Measurements from ENCODE around the gene EIF2AK2.
"Not testable (repeated sequence)": the region's sequence is repeated elsewhere in the genome, so short reads cannot be mapped to it uniquely, and the experiment has no call there.

EIF2AK2 gene

GRCh38 chr2:37156857-37157714, at the start of gene EIF2AK2:
EIF2AK2 (minus strand) TSS chr2:37156980; CDS start chr2:37147806, 9,174 bp downstream.
- peak; percentile 88 for DNase-seq

GRCh38 chr2:37205689-37206341, 49.0 kb upstream of the EIF2AK2 start:
- no peak for DNase-seq

GRCh38 chr2:37205071-37205661, 48.4 kb upstream of the EIF2AK2 start:
- DNase-seq: not testable (repeated sequence)

DNA sequence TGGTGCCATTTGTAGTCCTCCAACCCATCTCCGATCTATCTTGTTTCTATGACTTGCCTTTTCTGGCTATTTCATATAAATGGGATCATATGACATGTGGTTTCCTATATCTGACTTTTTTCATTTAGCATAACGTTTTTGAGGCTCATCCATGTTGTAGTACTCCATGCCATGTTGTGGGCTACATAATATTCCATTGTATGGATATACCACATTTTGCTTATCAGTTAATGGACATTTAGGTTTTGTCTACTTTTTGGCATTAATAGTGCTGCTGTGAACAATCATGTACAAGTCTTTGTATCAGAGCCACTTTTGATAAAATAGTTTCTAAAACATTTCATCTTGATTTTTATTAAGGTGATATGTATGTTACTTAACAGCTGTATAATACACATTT, 46.9 kb upstream of the EIF2AK2 start:
- DNase-seq: no peak

DNA sequence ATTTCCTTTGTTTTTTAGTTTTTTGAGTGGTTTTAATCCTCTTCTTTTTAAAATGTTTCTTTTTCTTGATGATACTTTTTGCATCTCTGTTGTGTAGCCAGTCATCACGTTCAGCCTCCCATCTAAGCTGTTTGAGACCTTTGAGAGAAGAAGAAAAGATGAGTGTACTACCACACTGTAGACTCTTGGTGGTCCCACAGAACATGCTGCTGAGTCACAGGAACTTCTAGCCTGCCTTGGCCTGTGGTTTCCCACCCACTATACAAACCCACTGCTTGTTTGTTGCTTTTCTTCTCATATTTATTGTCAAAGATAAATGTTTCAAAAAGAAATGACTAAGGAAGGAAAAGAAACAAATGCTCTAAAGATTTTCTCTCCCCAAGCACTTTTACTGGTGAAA, 45.0 kb upstream of the EIF2AK2 start:
- no peak for DNase-seq

- DNase-seq: no peak
Measured at GRCh38 chr2:37201208-37201607, 44.4 kb upstream of the EIF2AK2 start.

GRCh38 chr2:37198681-37199065, 41.9 kb upstream of the EIF2AK2 start:
- no peak for DNase-seq

DNA sequence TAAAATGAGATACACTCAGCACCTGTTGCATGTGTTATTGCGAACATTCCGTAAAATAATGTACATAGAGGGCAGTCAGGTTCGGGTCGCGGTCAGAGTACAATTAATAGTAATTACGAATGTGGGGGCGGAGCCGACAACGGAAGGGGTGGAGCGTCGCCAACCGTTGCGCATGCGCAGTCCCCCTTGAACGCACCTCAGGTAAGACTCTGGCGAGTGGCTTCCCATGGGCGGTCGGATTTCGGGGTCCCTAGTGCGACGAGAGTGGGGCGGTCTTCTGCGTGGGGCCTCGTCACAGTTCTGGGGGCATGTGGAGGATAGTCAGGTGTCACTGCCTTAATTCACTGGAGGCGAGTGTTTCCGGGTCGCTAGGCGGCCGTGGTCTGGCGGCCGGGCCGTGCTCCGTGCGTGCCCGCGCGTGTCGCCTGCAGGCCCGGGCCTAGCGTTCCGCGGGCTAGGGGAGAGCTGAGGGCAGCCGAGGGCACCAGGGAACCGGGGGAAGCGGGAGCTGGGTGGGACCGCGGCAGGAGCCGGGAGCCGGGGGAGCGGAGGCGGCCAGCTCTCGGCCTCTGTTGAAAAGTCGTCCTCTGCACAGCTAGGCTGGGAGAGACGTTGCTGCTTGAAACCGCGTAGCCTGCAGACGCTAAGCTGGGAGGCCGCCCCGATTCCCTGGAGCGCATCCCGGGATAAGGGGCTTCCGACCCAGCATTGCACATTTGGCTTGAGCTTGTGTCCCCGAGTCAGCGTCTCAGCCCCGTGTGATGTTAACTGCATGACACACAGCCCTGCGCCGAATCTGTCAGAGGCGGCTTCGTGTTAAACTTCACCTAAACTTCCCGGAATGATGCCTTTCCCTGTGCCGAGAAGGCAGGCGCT, 39.8 kb upstream of the EIF2AK2 start, which contains the start of gene CEBPZOS:
TSS of gene CEBPZOS (plus strand) at position 177 of the 876 bp plus-strand sequence. CDS start 3,209 bp downstream, outside the sequence.
- DNase-seq: peak; percentile 62

DNA sequence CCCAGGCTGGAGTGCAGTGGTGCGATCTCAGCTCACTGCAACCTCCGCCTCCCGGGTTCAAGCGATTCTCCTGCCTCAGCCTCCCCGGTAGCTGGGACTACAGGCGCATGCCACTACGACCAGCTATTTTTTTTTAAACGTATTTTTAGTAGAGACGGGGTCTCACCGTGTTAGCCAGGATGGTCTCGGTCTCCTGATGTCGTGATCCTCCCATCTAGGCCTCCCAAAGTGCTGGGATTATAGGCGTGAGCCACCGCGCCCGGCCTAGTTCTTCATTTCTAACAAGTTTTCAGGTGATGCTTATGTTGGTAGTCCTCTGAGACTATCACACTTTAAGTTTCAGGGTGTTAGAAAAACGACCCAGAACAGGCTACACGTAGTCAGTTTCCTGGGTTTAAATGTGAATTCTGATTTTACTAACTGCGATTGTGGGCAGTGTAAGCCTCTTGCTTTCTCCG, 39.1 kb upstream of the EIF2AK2 start:
- not testable (repeated sequence) for DNase-seq

GRCh38 chr2:37192551-37192950, 35.8 kb upstream of the EIF2AK2 start:
- DNase-seq: no peak

- DNase-seq: no peak
Measured at GRCh38 chr2:37191747-37192146, 35.0 kb upstream of the EIF2AK2 start.

DNA sequence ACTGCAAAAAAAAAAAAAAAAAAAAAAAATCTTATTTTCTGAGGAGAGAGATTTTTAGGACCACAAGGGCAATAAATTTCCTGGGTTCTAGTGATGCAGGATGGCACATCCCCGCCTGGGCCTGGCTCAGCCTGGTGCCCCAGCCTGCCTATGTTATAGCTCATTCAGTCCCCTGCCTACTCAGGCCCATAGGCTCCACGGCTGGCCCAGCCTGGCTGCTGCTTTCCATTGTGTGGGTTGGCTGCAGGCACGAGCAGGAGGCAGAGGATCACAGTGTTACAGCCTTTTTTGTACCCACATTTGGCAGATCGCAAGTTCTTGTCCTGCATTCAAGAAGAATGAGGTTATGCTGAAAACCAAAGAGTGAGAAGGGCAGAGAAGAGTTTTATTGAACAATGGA, 34.5 kb upstream of the EIF2AK2 start:
- DNase-seq: no peak

DNA sequence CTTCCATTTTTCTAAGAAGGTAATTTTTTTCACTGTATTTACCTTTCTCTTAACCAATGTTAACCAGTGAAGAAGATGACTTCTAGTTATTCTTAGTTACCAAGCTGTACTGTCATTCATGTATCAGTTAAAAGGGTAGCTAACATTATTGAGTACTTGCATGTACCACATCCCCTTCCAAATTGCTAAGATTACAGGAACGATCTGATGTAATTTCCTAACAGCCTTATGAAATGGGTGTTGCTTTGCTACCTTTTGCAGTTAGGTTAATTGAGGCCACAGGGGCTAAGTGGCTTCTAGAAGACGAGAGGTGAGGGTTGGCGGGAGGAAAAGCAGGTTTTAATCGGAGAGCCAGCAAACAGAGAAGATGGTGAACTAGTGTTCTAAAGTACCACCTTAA, 33.5 kb upstream of the EIF2AK2 start:
- no peak for DNase-seq

- peak; percentile 85 for DNase-seq
Measured at GRCh38 chr2:37189452-37190153, 32.8 kb upstream of the EIF2AK2 start.

DNA sequence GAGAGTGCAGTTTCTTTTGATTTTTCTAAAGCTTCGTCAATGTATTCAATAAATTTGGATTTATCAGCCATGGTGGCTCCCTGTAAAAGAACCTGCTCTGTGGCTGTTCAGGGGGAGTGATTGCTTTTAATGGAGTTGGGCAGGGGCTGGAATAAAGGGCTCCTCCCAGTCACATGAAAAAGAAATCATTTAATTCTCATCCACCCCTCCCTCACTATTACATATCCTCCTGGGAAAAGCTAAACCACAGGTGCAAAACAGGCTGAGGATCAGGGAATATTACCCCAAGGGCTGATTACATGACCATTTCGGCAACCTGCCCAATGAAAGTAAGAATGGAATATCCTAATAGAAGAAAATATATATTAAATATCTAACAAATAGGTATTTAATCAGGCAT, 31.8 kb upstream of the EIF2AK2 start, which contains the start of gene SULT6B1:
TSS of gene SULT6B1 (minus strand) at position 101 of the 400 bp plus-strand sequence. CDS start at position 71, 30 bp downstream.
- DNase-seq: no peak

- peak; percentile 30 for DNase-seq
Measured at GRCh38 chr2:37181726-37182684, 25.2 kb upstream of the EIF2AK2 start.

GRCh38 chr2:37180640-37181039, 23.9 kb upstream of the EIF2AK2 start:
- DNase-seq: no peak

DNA sequence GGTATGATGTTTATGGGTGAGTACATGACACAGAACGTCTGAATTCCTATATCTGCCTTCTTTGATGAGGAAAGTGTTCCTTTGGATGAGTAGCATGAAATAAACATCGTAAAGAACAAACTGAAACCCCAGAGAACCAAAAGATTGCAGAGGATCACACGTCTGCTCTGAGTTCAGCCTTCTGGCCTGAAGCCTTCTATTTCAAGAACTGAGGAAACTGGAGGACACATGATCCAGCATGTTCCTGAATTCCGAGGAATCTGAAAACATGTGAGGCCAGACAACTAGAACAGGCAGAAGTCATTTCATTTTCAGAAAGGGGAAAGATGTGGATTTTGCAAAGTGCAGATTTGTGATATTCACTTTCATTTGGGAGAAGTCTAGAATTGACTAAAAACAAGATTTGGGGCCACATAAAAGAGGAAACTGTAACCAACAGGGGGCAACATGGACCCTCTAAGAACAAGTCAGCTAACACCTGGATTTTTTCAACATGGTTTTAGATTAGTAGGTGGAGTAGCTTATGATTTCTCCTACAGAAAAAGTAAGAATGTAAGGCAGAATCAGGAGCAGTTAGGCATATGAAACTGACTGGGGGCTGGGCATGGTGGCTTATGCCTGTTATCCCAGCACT, 23.3 kb upstream of the EIF2AK2 start:
- DNase-seq: peak; percentile 4

- no peak for DNase-seq
Measured at GRCh38 chr2:37173741-37174140, 17.0 kb upstream of the EIF2AK2 start.

DNA sequence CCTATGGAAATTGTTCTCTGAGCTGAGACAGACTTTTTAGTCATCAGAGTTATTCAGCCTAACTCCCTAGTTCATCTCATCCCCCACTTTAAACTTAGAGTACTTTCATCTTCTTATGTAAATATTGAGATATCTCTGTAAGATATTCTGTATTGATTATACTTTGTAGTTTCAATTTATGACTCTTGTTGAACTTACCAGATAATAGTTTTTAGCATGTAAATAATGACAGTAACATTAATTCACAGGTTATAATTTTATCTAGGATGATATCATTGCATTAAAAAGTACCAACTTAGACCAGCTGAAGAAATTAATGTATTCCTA, 14.8 kb upstream of the EIF2AK2 start:
- no peak for DNase-seq
